GM19328 (cell line): ENCODE measurements around the gene EPS8L1.

Source experiments
- ATAC-seq: cut with Tn5 transposase; IDR thresholded peaks from one replicate; pipeline ENCODE4 v1.9.1; 2021; ENCODE audit warnings: mild to moderate bottlenecking, moderate library complexity; ENCODE audit not compliant: unreplicated experiment

EPS8L1 gene

DNA sequence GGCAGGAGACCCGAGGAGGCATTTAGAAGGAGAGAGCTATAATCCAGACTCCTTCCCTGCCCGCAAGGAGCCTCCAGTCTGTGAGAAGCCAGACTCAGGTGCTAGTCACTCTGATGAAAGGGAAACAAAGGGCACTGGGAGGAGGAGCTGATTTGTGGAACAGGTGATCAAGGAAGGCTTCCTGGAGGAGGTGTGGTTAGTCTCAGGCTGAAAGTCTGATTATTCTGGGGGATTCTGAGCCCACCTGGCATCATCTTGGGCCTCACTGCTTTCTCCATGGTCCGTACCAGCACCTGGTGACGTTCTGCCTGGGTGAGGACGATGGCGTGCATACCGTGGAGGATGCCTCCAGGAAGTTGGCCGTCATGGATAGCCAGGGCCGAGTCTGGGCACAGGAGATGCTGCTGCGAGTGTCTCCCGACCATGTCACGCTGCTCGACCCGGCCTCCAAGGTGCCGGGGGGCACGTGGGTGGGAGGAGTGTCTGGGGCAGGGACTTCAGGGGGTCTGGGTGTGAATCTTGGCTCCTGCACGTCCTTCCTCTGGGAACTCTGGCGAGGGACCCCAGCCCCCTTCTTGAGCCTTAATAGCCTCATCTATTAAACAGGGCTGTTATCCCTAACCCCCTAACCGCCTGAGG, 3.9 kb downstream of the EPS8L1 start:
- ATAC-seq: no peak

DNA sequence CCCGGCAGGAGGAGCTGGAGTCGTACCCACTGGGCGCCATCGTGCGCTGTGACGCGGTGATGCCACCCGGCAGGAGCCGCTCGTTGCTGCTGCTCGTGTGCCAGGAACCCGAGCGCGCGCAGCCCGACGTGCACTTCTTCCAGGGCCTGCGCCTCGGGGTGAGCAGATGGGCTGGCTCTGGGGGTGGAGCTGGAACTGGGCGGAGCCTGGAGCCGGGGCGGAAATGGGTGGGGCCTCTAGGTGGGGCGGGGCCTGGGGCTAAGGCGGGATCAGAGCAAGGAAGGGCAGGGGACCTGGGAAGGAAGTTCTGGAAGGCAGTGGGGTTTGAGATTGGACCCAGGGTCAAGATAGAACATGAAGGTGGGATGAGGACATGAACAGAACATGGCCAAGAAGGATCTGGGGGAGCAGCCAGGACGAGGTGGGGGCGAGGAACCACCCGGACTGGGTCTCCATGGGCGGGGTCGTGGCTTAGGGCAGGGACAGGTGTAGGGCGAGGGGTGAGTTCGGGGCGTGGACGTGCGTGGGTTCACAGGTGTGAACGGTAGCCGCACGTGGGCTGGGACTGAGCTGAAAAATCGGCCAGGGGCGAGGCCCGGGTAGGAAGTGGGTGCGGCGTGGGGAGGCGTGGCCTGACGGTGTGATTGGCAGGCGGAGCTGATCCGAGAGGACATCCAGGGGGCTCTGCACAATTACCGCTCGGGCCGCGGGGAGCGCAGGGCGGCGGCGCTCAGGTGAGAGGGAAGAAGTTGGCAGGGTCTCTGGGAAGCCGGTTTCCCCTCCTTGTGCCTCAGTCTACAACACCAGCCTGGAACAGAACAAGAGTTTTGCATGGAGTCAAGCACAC, 4.7 kb downstream of the EPS8L1 start:
- ATAC-seq: no peak

DNA sequence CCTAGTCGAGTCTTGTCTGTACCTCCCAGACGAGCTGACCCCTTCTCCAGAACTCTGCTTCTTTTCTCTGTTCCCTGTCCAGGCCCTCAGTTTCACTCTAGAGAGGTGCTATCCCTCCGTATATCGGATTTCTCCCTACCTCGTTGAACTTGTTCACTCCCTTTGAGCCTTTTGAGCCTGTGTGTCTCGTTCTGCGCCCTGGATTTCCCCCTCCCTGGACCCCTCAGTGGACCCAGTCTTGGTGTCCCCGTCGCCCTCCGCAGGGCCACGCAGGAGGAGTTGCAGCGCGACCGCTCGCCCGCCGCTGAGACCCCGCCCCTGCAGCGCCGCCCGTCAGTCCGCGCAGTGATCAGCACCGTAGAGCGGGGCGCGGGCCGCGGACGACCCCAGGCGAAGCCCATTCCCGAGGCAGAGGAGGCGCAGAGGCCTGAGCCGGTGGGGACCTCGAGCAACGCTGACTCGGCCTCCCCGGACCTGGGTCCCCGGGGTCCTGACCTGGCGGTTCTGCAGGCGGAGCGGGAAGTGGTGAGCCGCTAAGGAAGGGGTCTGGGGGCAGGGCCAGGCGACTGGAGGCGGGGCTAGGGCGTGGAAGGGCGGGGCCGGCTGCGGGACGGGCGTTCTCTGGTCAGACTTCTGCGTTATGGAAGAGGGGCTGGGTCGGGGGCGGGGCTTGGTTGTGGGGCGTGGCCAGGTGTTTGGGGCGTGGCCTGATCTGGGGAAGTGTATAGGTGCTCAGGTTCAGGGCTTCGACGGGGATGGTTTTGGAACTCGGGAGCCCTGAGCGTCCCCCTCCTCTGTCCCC, 5.5 kb downstream of the EPS8L1 start:
- no peak for ATAC-seq

DNA sequence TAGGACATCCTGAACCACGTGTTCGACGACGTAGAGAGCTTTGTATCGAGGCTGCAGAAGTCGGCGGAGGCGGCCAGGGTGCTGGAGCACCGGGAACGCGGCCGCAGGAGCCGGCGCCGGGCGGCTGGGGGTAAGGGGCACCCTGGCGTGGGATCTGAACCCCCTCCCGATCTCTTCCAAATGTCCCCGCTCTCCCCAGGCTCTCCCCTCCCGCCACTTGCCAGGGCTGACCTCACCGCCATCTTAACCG, 6.0 kb downstream of the EPS8L1 start:
- ATAC-seq: no peak

DNA sequence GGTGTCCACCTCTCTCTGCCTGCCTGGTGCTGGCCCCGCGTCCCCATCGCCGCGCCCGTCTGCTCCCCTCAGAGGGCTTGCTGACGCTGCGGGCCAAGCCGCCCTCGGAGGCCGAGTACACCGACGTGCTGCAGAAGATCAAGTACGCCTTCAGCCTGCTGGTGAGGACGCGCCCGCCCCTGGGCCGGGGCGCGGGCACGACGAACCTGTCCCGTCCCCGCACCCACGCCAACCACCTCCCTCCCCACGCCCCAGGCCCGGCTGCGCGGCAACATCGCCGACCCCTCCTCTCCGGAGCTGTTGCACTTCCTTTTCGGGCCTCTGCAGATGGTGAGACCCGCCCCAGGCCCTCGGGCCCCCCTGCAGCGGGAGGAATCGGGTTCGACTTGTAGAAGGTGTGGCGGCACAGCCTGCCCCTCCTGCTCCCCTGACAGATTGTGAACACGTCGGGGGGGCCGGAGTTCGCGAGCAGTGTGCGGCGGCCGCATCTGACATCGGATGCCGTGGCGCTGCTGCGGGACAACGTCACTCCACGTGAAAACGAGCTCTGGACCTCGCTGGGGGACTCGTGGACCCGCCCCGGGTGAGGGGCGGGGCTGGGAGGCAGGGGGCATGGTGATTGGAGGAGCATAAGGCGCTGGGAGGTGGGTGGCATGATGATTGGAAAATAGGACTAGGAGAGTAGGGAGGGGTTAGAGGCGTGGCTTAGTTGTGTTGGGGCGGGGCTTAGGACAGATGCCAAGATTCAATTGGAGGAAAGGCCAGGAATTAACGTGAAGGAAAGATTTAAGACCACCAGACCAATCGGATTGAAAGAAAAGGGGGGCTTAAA, 6.6 kb downstream of the EPS8L1 start:
- ATAC-seq: no peak

DNA sequence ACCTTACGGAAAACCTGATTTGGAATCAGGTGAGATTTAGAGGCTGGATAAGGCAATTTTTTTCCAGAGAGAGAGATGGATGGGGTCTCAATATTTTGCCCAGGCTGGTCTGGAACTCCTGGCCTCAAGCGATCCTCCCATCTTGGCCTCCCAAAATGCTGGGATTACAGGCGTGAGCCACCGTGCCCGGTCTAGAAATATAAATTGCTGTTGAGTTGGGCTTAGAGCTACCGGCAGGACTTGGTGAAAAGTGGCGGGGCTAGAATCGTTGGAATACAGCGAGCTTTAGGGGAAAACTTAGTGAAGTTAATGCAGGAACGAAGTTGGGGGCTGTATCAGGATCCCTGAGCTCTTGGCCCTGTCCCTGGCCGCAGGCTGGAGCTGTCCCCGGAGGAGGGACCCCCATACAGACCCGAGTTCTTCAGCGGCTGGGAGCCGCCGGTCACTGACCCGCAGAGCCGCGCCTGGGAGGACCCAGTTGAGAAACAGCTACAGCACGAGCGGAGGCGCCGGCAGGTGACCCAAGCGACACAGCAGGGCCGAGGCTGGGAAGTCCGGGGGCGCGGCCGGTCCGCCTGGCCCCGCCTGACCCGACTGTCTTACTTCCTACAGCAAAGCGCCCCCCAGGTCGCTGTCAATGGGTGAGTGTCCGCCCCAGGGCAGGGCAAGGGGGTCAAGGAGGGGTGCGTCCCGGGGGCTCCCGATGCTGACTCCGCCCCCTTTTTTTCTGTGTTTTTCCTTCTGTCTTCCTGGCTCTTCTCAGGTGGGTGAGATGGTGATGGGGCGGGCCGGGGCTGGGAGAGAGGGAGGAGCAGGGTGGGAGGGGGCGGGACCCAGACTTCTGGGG, 7.6 kb downstream of the EPS8L1 start:
- ATAC-seq: no peak

DNA sequence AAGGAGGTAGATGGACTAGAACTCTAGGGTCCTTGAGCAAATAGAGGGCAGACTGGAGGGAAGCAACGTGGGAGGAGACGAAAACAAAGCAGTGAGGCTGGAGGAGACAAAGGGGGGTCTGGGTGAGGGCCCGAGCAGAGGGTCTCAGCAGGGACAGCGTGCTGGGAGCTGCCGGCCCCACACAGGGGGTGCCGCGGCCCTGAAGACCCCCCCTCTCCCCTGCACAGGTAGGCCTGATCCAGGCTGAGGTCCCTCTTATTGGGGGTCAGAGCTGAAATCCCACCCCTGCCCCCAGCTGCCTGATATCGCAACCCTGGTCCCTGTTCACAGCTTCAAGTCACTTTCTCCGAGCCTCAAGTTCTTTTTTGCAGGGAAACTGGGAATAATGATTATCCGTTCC, 8.7 kb downstream of the EPS8L1 start:
- no peak for ATAC-seq

DNA sequence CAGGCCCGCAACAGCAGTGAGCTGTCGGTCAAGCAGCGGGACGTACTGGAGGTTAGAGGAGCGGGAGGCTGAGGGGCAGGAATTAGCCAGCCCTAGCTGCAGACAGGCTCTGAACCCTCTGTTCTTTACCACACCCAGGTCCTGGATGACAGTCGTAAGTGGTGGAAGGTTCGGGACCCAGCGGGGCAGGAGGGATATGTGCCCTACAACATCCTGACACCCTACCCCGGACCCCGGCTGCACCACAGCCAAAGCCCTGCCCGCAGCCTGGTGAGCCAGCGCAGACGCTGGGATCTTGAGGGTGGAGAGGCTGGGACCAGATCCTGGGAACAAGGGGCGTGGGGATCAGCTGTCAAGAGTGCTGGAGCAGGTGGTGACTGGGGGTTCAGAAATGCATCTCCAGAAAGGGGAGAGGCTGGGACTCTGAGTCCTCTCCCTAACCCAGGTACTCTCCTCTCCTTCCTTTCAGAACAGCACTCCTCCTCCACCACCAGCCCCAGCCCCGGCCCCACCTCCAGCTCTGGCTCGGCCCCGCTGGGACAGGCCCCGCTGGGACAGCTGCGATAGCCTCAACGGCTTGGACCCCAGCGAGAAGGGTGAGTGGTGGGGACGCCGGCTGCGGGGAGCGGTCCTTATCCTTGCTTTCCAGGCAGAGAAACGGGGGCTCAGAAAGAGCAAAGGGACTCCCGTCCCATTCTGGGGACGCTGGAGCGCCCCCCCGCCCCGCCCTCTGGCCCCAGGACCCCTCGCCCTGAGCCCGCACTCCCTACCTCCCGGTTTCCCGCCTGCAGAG, 10.4 kb downstream of the EPS8L1 start:
- no peak for ATAC-seq

DNA sequence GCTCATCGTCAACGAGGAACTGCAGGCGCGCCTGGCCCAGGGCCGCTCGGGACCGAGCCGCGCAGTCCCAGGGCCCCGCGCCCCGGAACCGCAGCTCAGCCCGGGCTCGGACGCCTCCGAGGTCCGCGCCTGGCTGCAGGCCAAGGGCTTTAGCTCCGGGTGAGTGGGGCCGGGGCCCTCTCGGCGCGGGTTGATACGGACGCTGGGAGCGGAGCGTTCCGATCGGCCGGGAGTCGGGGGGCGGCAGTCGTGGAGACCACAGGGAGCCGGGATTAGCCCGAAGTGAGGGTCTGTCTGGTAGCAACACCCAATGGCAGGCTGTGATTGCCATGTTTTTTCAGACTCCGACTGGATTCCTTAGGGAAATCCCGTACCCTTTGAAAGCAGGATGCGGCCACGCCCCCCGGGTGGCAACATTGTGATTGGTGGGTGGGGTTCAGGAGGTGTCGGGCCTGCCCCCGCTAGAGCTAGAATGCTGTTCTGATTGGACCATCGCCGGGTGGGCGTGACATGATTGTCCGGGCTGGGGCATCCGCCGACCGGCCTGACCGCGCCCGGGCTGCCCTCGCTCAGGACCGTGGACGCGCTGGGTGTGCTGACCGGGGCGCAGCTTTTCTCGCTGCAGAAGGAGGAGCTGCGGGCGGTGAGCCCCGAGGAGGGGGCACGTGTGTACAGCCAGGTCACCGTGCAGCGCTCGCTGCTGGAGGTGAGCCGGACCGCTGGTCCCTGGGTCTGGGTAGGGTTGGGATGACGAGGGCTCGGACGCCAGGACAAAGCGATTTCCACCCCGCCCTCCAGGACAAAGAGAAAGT, 11.3 kb downstream of the EPS8L1 start:
- no peak for ATAC-seq

DNA sequence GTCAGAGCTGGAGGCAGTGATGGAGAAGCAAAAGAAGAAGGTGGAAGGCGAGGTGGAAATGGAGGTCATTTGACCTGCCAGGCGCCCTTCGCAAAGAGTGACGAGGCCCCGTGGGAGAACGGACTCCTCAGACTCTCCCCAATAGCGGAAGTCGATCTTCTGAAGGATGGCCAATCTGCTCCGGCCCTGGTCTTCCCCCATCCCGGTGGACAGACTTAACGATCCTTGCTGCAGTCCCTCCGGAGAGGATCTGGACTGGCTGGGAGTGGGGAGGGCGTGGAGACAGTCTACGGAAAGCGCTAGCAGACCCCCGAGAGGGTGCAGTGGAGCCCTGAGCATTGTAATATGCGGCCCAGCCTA, 11.9 kb downstream of the EPS8L1 start:
- ATAC-seq: no peak

DNA sequence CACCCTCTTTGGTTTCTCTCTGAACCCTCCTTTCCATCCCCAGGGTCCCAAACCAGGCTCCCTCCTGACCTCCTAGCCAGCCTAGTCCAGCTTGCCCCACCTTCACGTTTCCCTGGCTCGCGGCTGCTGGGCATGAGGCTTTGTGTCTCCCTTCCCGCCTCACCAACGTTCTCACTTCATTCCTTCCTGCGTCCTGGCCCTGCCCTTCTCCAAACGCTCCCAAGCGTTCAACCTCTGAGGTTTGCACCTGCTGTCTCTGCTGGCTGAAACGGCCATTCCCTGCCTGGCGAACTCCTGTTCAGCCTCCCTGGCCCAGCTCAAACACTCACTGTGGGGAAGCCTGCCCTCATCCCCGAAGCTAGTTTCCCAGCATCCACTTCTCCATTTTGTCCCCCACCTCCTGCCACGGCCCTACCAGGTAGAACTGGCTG, 12.4 kb downstream of the EPS8L1 start:
- ATAC-seq: no peak

DNA sequence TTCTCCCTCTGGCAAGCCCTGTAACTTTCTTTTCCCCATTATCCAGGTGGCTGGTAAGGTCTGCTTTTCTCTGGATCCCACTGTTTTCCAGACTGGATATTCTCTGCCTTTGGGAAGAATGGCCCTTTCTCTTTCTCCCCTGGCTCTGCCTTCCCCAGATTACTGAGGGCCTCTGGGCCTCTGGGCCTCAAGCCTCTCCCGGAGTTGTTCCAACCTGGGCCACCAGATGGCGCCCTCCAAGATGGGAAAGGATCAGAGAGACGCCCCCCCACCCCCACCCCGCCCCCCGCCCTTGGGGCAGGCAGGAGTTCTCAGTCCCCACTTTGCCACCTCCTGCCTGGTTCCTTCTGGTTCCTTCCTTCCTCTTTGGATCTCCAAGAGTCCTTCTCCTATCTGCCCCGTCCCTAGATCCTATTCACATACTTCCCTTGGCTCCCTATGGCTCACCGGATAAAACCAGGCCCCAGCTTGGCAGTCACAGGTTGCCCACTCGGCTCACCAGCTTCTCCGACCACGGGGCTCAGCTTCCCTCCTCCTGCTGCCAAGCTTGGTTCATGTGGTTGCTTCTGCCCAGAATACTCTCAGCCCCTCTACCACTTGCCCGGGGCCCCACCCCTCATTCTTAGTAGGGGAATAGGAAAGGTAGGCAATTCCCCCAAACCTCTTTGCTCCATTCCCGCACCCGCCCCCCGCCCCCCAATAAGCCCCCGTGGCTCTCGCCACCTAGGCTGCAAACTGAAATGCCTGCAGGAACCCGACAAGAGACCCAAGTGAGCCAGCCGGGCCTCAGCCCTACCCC, 13.1 kb downstream of the EPS8L1 start:
- no peak for ATAC-seq

DNA sequence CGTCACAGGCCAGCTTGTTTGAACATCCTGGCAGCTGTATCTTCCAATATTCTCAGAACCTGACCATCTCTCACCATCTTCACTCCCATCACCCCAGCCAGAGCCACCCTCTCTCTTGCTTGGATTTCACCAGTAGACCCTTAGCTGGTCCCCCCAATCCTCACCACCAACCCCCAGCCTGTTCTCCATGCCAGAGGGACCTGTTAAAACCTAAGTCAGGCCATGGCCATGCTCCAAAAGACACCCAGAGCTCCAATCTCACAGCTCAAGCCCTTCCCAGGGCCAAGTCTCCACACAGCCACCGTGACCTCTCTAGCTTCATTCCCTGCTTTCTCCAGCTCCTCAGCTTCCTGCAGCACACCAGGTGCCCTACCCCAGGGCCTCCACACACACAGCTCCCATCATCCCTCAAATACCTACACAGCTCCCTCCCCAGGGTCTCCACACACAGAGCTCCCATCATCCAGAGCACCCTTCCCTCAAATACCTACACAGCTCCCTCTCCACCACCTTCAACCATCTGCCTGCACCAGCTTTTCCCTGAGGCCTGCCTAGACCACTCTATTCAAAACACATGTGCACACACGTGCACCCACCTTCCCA, 13.8 kb downstream of the EPS8L1 start:
- ATAC-seq: no peak

DNA sequence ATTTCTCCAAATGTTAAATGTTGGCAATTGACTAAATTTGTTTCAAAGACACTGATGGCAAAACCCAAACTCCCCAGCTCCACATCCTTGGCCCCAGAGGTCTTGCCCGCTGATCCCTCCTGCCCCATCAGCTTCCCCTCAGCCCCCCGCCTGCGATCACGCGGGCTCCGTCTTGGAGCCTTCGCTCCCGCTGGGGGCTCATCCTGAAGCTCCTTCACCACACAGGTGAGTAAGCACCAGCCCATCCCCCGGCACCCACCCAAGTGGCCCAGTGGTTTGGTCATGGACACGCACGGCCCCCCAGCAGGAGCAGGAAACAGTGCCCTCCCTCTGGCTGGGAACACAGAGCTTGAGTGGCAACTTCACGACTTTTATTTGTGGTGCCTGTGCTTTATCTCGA, 14.9 kb downstream of the EPS8L1 start:
- no peak for ATAC-seq

DNA sequence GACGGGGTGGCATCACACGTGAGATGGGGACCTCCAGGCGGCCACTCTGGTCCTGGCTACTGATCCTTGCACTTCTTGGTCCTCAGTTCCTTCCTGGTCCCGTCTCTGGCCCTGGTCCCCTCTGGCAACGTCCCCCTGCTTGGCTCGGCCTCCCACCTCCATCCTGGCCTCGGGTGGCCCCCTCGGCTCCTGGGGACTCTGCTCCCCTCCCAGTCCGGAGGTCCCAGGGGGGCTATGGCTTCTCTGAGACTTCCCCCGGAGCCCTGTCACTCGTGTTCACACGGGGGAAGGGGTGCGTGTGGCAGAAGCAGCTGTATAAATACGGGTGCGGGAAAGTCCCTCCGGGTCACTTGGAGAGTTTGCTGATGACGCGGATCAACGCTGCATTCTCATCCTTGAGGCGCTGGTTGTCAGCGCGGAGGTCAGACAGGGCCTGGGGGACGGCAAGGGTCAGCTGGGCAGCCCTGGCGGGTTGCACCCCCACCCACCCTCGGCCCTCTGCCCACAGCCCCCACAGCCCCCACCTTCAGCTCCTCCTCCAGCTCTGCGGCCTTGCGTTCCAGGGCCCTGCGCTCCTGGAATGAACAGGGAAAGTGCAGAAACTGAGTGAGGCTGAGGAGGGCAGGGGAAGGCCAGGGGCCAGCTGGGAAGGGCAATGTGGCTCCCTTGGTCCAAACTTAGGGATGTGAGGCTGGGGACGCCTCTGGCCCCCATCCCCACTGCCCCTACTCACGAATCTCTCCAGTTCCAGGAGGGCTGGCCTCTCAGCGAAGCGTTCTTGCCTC, 15.6 kb downstream of the EPS8L1 start:
- ATAC-seq: no peak

DNA sequence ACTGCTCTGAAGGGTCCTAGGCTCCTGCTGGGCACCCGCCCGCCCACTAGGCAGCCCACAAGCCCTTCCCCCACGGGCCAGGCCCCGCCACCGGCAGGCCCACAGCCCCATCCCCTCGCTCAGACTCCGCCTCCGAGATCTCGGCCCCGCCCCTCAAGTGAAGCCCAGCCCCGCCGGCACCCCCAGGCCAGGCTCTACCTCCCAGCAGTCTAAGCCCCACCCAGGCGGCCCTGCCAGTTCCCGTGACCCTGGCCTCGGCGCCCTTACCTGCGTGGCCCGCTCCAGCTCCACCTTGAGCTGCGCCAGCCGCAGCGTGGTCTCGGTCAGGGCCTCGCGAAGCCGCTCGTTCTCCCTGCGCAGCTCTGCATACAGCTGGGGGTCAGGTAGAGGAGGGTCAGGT, 16.3 kb downstream of the EPS8L1 start:
- no peak for ATAC-seq
